Effector memory CD4-positive, alpha-beta T cell (primary cell): ENCODE data around the gene WWC2.

Experiments
- DNase-seq, 3 donors: peaks; one replicate each; pipeline ENCODE4 v3.0.0-alpha.2; 2020
- H3K27ac ChIP-seq: 2 replicates; pipeline ENCODE4 v1.7.0; 2013; ENCODE audit warnings: mild to moderate bottlenecking, low read length, moderate library complexity; ENCODE audit not compliant: insufficient read depth, poor library complexity, severe bottlenecking
- H3K27me3 ChIP-seq: replicated peaks from 2 replicates; pipeline ENCODE4 v1.7.0; 2013; ENCODE audit warnings: mild to moderate bottlenecking, low read length; ENCODE audit not compliant: insufficient read depth, control insufficient read depth, poor library complexity, severe bottlenecking
- H3K36me3 ChIP-seq: 2 replicates; pipeline ENCODE4 v1.7.0; 2013; ENCODE audit warnings: mild to moderate bottlenecking, low read length, moderate library complexity; ENCODE audit not compliant: control insufficient read depth, insufficient read depth
- H3K4me1 ChIP-seq: 2 replicates; pipeline ENCODE4 v1.7.0; 2013; ENCODE audit warnings: low read length, mild to moderate bottlenecking; ENCODE audit not compliant: control insufficient read depth, insufficient read depth, poor library complexity, severe bottlenecking
- H3K4me3 ChIP-seq: 2 replicates; pipeline ENCODE4 v1.7.0; 2013; ENCODE audit warnings: low read length, low read depth, mild to moderate bottlenecking; ENCODE audit not compliant: insufficient read depth, poor library complexity, severe bottlenecking
- H3K9me3 ChIP-seq: 2 replicates; pipeline ENCODE4 v1.7.0; 2013; ENCODE audit warnings: mild to moderate bottlenecking, low read length, moderate library complexity; ENCODE audit not compliant: control insufficient read depth

Gene WWC2

DNA sequence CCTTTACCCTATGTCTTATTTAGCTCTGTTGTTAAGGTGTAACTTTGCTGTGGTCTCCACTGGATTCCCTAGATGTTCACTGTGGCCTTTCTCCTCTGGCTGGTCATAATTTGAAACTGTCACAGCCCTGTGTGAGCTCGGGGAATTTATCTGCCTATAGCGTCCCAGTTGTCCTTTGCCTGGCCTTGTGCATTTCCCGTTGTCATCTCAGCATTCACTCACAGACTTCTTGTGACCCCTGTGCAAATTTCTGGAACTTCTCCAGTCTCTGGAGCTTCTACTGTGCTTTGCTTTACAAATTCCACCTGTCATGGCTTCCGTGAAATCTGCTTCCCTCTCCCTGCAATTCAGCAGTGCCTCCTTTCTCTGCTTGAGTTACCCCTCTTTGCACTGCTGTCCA is 106.7 kb downstream of the WWC2 start:
- Histone ChIP-seq H3K4me3 (no peak overlapping the region), H3K4me1 (no peaks in the 10 kb centered on the region), H3K9me3 (no peaks in the 10 kb centered on the region), H3K27ac (no peak overlapping the region), H3K27me3 (no peaks in the 10 kb centered on the region), H3K36me3 (no peaks in the 10 kb centered on the region)
- DNase-seq = no peak

DNA sequence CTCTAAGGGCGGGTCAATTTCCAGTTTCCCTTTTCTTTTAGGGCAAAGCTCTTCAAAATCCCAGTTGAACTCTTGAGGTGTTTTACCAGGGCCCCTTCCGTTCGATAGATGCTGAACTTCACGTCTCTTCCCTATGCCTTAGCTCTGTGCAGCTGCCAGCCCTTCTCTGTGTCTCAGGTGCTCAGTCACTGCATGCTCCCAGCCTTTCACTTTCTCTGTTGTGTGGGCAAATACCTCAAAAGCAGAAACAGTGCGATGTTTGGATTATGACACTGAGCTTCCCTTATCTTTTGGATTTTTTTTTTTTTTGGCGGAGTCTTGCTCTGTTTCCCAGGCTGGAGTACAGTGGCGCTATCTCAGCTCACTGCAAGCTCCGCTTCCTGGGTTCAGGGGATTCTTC is 112.5 kb downstream of the WWC2 start:
- DNase-seq = no peak
- H3K27me3 ChIP-seq = no peaks in the 10 kb centered on the region
- no peaks in the 10 kb centered on the region for H3K9me3 ChIP-seq
- no peaks in the 10 kb centered on the region for H3K4me1 ChIP-seq
- H3K36me3 ChIP-seq = no peaks in the 10 kb centered on the region
- H3K4me3 ChIP-seq = no peak overlapping the region
- no peak overlapping the region for H3K27ac ChIP-seq

DNA sequence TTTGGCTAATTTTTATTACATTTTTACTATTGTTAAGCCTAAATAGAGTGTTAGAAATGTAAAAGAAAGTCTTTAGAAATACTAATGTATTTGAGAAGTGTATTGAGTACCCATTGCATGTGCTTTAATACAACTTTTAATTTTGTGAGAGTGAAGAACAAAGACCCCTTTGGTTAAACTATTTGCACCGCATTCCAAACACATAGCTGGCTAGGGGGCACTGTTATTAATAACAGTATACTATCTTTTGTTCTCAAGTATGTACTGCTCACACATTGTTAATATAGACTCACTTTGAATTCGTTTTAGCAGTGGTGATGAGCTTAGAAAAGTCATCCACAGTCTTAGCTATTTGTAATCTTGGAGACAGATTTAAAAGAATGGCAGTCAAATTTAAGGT is 114.9 kb downstream of the WWC2 start:
- Histone ChIP-seq H3K36me3 (no peaks in the 10 kb centered on the region), H3K4me3 (no peak overlapping the region), H3K27ac (no peak overlapping the region), H3K9me3 (no peaks in the 10 kb centered on the region), H3K27me3 (no peaks in the 10 kb centered on the region), H3K4me1 (no peaks in the 10 kb centered on the region)
- no peak for DNase-seq

DNA sequence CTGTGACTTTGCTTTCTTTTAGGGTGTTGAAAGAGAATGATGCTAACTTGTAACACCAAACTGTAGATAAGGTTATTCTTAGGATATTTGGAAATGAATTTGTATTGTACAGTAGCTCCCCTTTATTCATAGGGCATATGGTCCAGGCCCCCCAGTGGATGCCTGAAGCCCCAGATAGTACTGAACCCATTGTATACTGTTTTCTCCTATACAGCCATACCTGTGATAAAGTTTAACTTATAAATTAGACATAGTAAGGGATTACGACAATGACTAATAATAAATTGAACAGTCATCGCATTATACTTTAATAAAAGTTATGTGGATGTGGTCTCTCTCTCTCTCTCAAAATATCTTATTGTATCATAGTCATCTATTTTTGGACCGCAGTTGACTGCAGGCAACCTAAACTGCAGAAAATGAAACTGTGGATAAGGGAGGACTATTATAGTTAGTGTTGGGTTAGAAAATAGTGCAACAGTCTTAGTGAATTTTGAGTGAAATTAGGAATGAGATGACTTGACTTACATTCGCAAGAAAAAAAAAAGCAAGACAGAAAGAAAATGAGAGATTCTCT is 115.9 kb downstream of the WWC2 start:
- H3K4me1 ChIP-seq = no peaks in the 10 kb centered on the region
- DNase-seq = no peak
- no peaks in the 10 kb centered on the region for H3K36me3 ChIP-seq
- H3K27me3 ChIP-seq = no peaks in the 10 kb centered on the region
- no peak overlapping the region for H3K27ac ChIP-seq
- H3K9me3 ChIP-seq = no peaks in the 10 kb centered on the region
- no peak overlapping the region for H3K4me3 ChIP-seq

DNA sequence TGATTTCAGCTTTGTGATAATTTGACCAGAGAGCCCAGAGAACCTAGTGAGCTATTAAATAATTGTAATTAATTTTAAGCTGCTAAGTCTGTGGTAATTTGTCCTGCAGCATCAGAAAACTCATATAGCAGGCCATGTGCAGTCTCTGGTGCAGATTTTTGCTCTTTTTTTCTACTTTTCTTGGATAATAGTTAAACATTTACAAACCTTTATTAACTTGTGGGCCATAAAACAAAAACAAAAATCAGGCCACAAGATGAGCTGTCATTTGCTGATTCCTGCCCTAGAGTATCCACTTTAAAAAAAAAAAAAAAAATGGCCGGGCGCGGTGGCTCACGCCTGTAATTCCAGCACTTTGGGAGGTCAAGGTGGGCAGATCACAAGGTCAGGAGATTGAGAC is 121.2 kb downstream of the WWC2 start:
- H3K4me3 ChIP-seq = no peak overlapping the region
- DNase-seq = no peak
- no peak overlapping the region for H3K27ac ChIP-seq

DNA sequence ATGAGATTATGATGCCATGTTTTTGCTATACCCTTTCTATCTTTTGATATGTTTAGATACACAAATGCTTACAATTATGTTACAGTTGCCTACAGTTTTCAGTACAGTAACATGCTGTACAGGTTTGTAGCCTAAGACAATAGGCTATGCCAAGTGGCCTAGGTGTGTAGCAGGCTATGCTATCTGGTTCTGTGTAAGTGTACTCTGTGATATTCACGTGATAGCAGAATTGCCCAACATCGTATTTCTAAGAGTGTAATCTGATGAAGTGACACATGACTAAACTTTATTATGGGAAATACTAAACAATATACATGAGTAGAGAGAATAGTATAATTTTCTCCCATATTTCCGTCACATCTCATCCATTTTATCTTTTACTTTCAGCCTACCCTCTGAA is 124.0 kb downstream of the WWC2 start:
- no peak for DNase-seq
- H3K27me3 ChIP-seq = no peaks in the 10 kb centered on the region
- H3K36me3 ChIP-seq = no peaks in the 10 kb centered on the region
- H3K4me3 ChIP-seq = no peak overlapping the region
- no peaks in the 10 kb centered on the region for H3K4me1 ChIP-seq
- H3K27ac ChIP-seq = no peak overlapping the region
- H3K9me3 ChIP-seq = no peaks in the 10 kb centered on the region

More for the DNA sequence above, 121.2 kb downstream of the WWC2 start:
- Histone ChIP-seq H3K36me3 (no peaks in the 10 kb centered on the region), H3K4me1 (no peaks in the 10 kb centered on the region), H3K9me3 (no peaks in the 10 kb centered on the region), H3K27me3 (no peaks in the 10 kb centered on the region)

DNA sequence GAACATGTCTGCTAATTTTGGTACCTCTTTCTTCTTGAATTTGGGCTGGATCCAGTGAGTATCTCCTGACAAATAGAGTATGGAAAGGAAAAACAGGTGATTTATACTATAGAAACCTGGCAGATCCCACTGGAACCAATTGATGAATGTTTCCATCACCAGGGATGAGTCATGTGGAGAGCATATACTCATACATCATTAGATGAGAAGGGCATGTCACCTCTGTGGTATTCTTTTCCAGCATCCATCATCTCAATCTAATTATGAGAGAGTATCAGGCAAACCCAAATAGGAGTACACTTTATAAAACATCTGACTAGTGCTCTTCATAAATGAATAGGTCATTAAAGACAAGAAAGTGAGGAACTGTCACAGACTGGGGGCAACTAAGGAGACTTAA is 130.3 kb downstream of the WWC2 start:
- Histone ChIP-seq H3K4me3 (no peak overlapping the region), H3K9me3 (no peaks in the 10 kb centered on the region), H3K36me3 (no peaks in the 10 kb centered on the region), H3K4me1 (no peaks in the 10 kb centered on the region), H3K27ac (no peak overlapping the region), H3K27me3 (no peaks in the 10 kb centered on the region)
- no peak for DNase-seq

DNA sequence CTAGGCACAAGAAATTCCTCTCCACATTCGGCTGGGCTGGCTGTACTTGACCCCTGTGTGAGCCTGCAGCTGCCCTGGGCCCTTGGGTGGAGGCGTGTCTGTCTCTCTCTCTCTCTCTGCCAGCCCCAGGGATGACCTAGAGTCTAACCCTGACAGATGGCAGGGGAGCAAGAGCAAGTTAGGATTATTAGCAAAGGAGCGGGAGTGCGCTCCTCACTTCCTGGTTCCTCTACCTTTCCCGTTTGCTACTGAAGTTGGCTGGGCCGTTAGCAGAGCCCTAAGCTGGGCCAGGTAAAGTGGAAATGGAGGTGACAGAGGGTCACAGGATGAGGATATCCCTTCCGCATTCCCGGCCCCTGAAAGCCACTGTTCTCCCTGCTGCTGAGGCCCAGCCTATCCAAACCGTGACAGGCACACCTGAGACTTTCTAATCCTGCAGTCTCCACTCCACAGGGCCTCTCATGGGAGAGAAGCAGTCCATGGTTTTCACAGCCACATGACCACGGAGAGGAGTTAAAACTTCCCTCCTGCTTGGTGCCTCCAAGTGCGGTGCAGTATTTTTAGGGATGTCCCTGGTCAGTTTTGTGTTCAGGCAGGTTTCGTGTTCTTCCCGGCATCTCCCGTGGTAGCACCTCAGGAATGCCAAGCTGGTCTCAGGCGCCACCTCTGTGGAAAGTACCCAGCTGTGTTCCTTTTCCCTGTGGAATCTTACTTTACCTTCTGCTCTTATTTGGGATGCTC is 141.7 kb downstream of the WWC2 start:
- no peak overlapping the region for H3K4me3 ChIP-seq
- H3K4me1 ChIP-seq = no peaks in the 10 kb centered on the region
- no peak overlapping the region for H3K27ac ChIP-seq
- no peak for DNase-seq
- H3K36me3 ChIP-seq = no peaks in the 10 kb centered on the region
- H3K27me3 ChIP-seq = no peaks in the 10 kb centered on the region
- no peaks in the 10 kb centered on the region for H3K9me3 ChIP-seq

DNA sequence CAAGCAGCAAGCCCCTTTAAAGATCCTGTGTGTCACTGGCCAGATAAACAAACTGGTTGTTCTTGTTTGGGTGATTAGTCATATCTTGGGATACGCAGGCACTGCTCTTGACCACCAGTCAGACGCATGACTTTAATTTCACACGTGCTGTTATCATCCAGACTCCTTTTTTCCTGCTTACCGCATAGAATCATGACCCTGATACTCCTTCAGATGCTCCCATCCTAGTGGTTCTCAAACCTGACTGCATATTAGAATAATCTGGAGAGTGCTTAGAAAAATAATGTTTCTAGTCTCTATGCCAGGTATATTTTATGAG is 142.2 kb downstream of the WWC2 start:
- no peaks in the 10 kb centered on the region for H3K36me3 ChIP-seq
- no peaks in the 10 kb centered on the region for H3K9me3 ChIP-seq
- no peak for DNase-seq
- no peak overlapping the region for H3K27ac ChIP-seq
- H3K27me3 ChIP-seq = no peaks in the 10 kb centered on the region
- H3K4me3 ChIP-seq = no peak overlapping the region
- H3K4me1 ChIP-seq = no peaks in the 10 kb centered on the region

DNA sequence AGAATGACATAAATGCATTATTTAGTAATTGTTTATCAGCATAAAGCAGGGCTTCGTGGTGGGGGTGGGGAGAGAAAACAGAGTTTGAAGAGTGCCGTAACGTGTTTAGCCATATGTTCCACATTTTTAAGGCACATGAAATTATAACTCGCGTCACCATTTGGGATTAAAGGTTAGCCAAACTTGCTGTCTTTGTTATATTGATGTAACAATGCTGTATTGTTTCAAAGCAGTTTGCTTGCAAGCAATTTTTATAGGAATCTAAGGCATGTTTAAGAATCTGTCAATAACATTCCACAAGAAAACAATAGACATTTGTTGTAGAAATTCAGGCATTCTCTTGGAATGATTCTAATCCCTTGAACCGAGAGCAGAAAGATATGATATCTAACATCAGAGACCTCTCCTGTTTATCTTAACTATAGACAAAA is 142.7 kb downstream of the WWC2 start:
- Histone ChIP-seq H3K27me3 (no peaks in the 10 kb centered on the region), H3K9me3 (no peaks in the 10 kb centered on the region), H3K4me3 (no peak overlapping the region), H3K36me3 (no peaks in the 10 kb centered on the region), H3K4me1 (no peaks in the 10 kb centered on the region), H3K27ac (no peak overlapping the region)
- no peak for DNase-seq
